Left lung (tissue), 10 donors: Measurements from ENCODE around the gene OASL. TPM values are rescaled to one million over a fixed set of nuclear protein-coding genes. Genes with fewer than 3 reads are reported as not detected.

Source experiments
- ATAC-seq: fragments of 200-7000 bp; cut with Tn5 transposase; one replicate; pipeline ENCODE4 v1.9.1; 2020; ENCODE audit warnings: moderate library complexity
- DNase-seq, 4 donors: peaks; one replicate each; pipeline ENCODE4 v3.0.0-alpha.2; 2013 to 2020
- H3K27ac ChIP-seq, 2 donors: fragments of 200-600 bp; sonication (generic) in 1 of 2; one replicate each; pipeline versions ENCODE4 v1.5.0 to v1.8.0; 2020 to 2021
- H3K27me3 ChIP-seq, 2 donors: fragments of 200-600 bp; sonication (generic) in 1 of 2; one replicate each; pipeline versions ENCODE4 v1.5.0 to v1.8.0; 2020 to 2021
- H3K36me3 ChIP-seq, 2 donors: fragments of 200-600 bp; sonication (generic) in 1 of 2; one replicate each; pipeline versions ENCODE4 v1.5.0 to v1.8.0; 2020 to 2021
- H3K4me1 ChIP-seq, 2 donors: fragments of 200-600 bp; one replicate each; pipeline ENCODE4 v1.8.0; 2021
- H3K4me3 ChIP-seq, 2 donors: fragments of 200-600 bp; sonication (generic) in 1 of 2; one replicate each; pipeline versions ENCODE4 v1.5.0 to v1.8.0; 2020 to 2021; ENCODE audit warnings: mild to moderate bottlenecking in 1 of 2
- H3K9me3 ChIP-seq, 2 donors: fragments of 200-600 bp; sonication (generic) in 1 of 2; one replicate each; pipeline versions ENCODE4 v1.5.0 to v1.8.0; 2020 to 2021
- intact Hi-C, 2 donors: fragments of 100-400 bp; cut with DNase I; formaldehyde crosslinking; loops; one replicate each; pipeline versions ENCODE4 v1.11.2 to v1.14.2; 2022
- polyA plus RNA-seq, 6 donors: library from polyadenylated mRNA; unstranded; fragments of 120-200 nt; gene quantifications; one replicate each; pipeline ENCODE4 v1.2.1, GENCODE V29; 2013; ENCODE audit not compliant: insufficient read length in 6 of 6
- total RNA-seq, 2 donors: library from RNA; stranded (reverse); fragmentation: NEBNext Ultra II Directional; extraction: Animal tissue kit (Norgen Biotek cat#: 25700); gene quantifications; one replicate each; pipeline ENCODE4 v1.2.1, GENCODE V29; 2021
- TF ChIP-seq, protein P1 (sequence below), 2 donors: fragments of 200-600 bp; sonication (generic) in 1 of 2; IDR thresholded peaks; one replicate each; pipeline versions ENCODE4 v1.5.0 to v1.8.0; 2021; ENCODE audit warnings: antibody characterized with exemption in 2 of 2
- donor health status: DM: no; HTN: yes; CAD: no.
- donor health status: DM: no; HTN: no; CAD: no.

The OASL gene
- total and polyA plus RNA-seq, 8 donors, result 0.06 to 11.9 (median 0.32) TPM; not detected in 1

DNA sequence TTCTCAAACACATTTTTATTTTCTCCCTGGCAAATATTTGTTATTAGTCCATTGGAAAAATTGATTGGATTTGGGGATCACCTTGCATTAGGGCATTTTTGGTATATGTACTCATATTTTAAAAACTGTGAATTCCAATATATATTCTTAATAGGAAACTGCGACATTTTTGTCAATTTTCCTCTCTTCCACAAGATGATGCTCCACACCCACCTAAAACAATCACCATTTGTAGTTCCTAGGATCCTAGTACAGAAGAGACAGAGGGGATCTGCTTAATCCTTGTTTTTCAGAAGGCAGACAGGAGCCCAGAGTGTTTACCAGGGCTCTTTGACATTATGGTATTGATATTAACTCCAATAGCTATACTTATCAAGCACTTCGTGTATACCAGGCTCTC, 22.8 kb upstream of the OASL start:
- TF ChIP-seq, protein P1, sequence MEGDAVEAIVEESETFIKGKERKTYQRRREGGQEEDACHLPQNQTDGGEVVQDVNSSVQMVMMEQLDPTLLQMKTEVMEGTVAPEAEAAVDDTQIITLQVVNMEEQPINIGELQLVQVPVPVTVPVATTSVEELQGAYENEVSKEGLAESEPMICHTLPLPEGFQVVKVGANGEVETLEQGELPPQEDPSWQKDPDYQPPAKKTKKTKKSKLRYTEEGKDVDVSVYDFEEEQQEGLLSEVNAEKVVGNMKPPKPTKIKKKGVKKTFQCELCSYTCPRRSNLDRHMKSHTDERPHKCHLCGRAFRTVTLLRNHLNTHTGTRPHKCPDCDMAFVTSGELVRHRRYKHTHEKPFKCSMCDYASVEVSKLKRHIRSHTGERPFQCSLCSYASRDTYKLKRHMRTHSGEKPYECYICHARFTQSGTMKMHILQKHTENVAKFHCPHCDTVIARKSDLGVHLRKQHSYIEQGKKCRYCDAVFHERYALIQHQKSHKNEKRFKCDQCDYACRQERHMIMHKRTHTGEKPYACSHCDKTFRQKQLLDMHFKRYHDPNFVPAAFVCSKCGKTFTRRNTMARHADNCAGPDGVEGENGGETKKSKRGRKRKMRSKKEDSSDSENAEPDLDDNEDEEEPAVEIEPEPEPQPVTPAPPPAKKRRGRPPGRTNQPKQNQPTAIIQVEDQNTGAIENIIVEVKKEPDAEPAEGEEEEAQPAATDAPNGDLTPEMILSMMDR (IDR thresholded peaks at IDR 0.05), result peak in 1 of 2 donors; percentile 9
- no peak for ATAC-seq
- no peak for DNase-seq

DNA sequence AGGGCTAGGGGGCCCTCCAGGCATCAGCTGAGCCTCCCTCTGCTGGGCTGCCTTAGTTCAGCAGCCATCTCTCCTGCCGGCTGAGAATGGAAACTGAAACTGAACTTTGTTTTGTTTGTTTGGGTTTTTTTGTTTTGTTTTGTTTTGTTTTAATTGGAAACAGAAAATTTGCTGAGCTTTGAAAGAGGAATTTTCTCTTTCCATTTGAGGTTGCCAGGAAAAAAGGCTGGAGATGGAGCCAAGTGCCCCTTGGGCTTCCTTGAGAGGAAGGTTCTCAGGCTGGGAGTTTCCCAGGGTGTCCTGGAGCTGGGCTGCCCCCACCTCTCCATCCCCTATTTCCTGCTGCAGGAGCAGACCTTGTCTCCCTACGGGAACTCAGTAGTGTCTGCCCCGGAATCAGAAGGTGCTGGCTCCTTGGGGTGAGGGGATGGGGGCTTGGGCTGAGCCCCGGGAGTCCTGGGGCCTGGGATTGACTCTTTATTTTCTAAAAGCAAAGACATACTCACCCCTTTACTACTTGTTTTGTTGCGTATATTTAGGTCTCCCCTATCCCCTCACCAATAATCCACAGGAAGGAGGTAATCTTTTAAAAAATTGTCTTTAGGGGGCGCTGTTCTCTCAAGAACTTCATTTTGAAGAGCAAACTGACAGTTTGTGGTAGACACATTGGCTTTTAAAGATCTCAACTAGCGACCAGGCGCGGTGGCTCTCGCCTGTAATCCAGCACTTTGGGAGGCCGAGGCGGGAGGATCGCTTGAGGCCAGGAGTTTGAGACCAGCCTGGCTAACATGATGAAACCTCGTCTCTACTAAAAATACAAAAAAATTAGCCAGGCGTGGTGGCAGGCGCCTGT, 21.3 kb upstream of the OASL start:
- peak; percentile 89 for ATAC-seq
- no peaks in the 10 kb centered on the region for H3K27me3 ChIP-seq
- DNase-seq, result peak in 3 of 4 donors; percentile 34 to 52 (median 39)
- H3K4me1 ChIP-seq, result peaks cover 0 to 17% of the 10 kb centered on the region in 2 donors
- peak overlapping the region in 1 of 2 donors; percentile 39 for H3K4me3 ChIP-seq
- no peaks in the 10 kb centered on the region for H3K9me3 ChIP-seq
- peak overlapping the region; percentile 45 to 83 for H3K27ac ChIP-seq
- intact Hi-C loops, result no loop called here
- no peaks in the 10 kb centered on the region for H3K36me3 ChIP-seq
- TF ChIP-seq, protein P1 (IDR thresholded peaks at IDR 0.05), result peak; percentile 33 to 44

More for the DNA sequence above, 22.8 kb upstream of the OASL start:
- H3K4me3 ChIP-seq, result no peak overlapping the region
- no peaks in the 10 kb centered on the region for H3K9me3 ChIP-seq
- no peaks in the 10 kb centered on the region for H3K36me3 ChIP-seq
- intact Hi-C loops, result no loop called here
- no peak overlapping the region for H3K27ac ChIP-seq
- H3K4me1 ChIP-seq, result peaks cover 0 to 17% of the 10 kb centered on the region in 2 donors
- no peaks in the 10 kb centered on the region for H3K27me3 ChIP-seq

DNA sequence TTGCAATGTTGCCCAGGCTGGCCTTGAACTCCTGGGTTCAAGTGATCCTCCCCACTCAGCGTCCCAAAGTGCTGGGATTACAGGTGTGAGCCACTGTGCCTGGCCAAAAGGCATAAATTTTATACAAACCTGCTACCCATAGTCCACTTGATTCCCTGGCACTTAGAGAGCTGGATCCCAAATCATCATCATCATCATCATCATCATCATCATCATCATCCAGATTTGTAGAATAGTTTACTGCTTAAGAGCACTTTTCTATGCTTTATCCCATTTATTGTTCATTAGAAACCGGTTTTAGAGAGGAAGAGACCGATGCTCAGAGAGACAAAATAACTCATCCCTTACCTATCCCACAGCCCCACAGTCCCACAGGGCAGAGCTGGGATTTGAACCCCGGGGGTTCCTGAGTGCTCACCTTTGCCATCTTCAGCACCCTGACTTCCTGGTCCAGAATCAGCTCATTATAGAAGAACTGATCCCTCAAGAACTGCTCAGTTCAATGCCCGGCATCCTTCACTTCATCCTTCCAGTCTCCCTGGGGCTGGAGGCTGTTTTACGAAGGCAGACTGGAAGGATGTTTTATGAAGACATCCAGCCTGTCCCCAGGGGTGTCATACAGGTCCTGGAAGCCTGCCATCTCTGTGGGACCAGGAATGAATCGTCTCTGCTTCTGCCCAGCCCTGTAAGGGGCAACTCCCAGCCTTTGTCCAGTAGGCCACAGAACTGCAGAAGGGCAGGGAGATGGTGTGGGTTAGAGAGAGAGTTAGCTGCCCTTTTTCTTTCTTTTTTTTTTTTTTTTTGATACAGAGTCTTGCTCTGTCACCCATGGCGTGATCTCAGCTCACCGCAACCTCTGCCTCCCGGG, 20.2 kb upstream of the OASL start:
- no peak for DNase-seq
- no peaks in the 10 kb centered on the region for H3K9me3 ChIP-seq
- peak overlapping the region in 1 of 2 donors; percentile 83 for H3K27ac ChIP-seq
- no peak overlapping the region for H3K4me3 ChIP-seq
- peaks cover 0 to 17% of the 10 kb centered on the region in 2 donors for H3K4me1 ChIP-seq
- no peaks in the 10 kb centered on the region for H3K36me3 ChIP-seq
- H3K27me3 ChIP-seq, result no peaks in the 10 kb centered on the region
- TF ChIP-seq, protein P1 (IDR thresholded peaks at IDR 0.05), result no peak
- intact Hi-C loops, result no loop called here
- ATAC-seq, result no peak

GRCh38 chr12:121057794-121058193, 18.7 kb upstream of the OASL start:
- intact Hi-C loops, result no loop called here
- ATAC-seq (no peak), DNase-seq (no peak)
- H3K36me3 ChIP-seq, result no peaks in the 10 kb centered on the region
- H3K9me3 ChIP-seq, result no peaks in the 10 kb centered on the region
- H3K27me3 ChIP-seq, result no peaks in the 10 kb centered on the region
- H3K4me3 ChIP-seq, result no peak overlapping the region
- H3K4me1 ChIP-seq, result peaks cover 0 to 17% of the 10 kb centered on the region in 2 donors
- H3K27ac ChIP-seq, result no peak overlapping the region
- TF ChIP-seq, protein P1 (IDR thresholded peaks at IDR 0.05), result no peak

DNA sequence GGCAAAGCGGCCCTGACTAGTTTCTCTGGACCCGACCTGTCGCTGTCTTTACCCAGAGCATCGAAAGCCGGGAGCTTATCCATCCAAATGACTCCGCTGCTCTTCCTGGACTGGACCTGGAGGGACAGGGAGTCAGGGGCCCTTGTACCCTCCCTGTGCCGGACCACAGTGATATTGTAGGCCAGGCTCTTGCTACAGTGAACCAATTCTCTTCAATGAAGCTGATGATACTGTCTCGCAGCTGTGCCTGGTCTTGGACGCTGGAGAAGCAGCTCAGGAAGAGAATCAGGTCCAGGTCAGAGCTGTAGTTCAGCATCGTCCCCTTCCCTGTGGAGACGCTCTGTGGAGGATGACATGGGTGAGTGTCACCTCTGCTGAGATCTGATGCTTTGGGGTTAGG, 14.7 kb upstream of the OASL start:
- Histone ChIP-seq H3K36me3 (no peaks in the 10 kb centered on the region), H3K4me1 (no peaks in the 10 kb centered on the region), H3K9me3 (no peaks in the 10 kb centered on the region), H3K27me3 (no peaks in the 10 kb centered on the region), H3K4me3 (no peak overlapping the region), H3K27ac (no peak overlapping the region)
- TF ChIP-seq, protein P1 (IDR thresholded peaks at IDR 0.05), result no peak
- DNase-seq (no peak), ATAC-seq (no peak)
- intact Hi-C loops, result no loop called here
